ENCODE results near the gene BICD2. TPM values are rescaled to one million over a fixed set of nuclear protein-coding genes. Genes with fewer than 3 reads are reported as not detected.
"Not testable (repeated sequence)": the region's sequence is repeated elsewhere in the genome, so short reads cannot be mapped to it uniquely, and the experiment has no call there.

BICD2 gene
- total RNA-seq, 4 donors from 2014 or later: 15.7 to 29.3 (median 19.7) TPM

- Histone ChIP-seq H3K27me3 (peaks cover 90% of the 10 kb centered on the region), H3K9me3 (no peaks in the 10 kb centered on the region), H3K4me1 (peaks cover 15 to 28% (median 27%) of the 10 kb centered on the region in 4 donors), H3K4me3 (no peak overlapping the region), H3K36me3 (no peaks in the 10 kb centered on the region), H3K27ac (no peak overlapping the region)
- intact Hi-C loops (cut with DNase I; ENCODE audit: low total_unique reads): no loop called here
- WGBS, 2 donors (ENCODE audit: low coverage in 1 of 2): 21 to 67% methylated on average over 1 to 43 of the region's 44 CpGs
- in situ Hi-C loops (cut with MboI; ENCODE audit: low pct_ligation_motif_present in 1 of 4, low pct_unique_long_range_greater_than_20kb in 1 of 4, low sequenced_read_pairs in 3 of 4): no loop called here
- no peak for DNase-seq
- no peak for TF ChIP-seq EP300 (IDR thresholded peaks at IDR 0.05; ENCODE audit: low read depth)
- no peak for TF ChIP-seq CTCF (IDR thresholded peaks at IDR 0.05)
- TF ChIP-seq POLR2A (IDR thresholded peaks at IDR 0.05): no peak
- TF ChIP-seq POLR2AphosphoS5 (IDR thresholded peaks at IDR 0.05): no peak
These were observed 42.6 kb upstream of the BICD2 start for GRCh38 chr9:92807031-92807756.

GRCh38 chr9:92804727-92805126 lies 40.1 kb upstream of the BICD2 start:
- DNase-seq: no peak
- Histone ChIP-seq H3K4me1 (peaks cover 13 to 26% (median 25%) of the 10 kb centered on the region in 4 donors), H3K36me3 (no peaks in the 10 kb centered on the region), H3K27me3 (peaks cover 87% of the 10 kb centered on the region), H3K9me3 (no peaks in the 10 kb centered on the region), H3K27ac (no peak overlapping the region), H3K4me3 (no peak overlapping the region)
- 71 to 78% methylated on average over 6 of the region's 6 CpGs for WGBS, 2 donors (ENCODE audit: low coverage in 1 of 2)
- in situ Hi-C loops (cut with MboI; ENCODE audit: low pct_ligation_motif_present in 1 of 4, low pct_unique_long_range_greater_than_20kb in 1 of 4, low sequenced_read_pairs in 3 of 4): no loop called here
- intact Hi-C loops (cut with DNase I; ENCODE audit: low total_unique reads): no loop called here
- TF ChIP-seq EP300 (IDR thresholded peaks at IDR 0.05; ENCODE audit: low read depth): no peak
- no peak for TF ChIP-seq POLR2A (IDR thresholded peaks at IDR 0.05)
- TF ChIP-seq CTCF (IDR thresholded peaks at IDR 0.05): no peak
- no peak for TF ChIP-seq POLR2AphosphoS5 (IDR thresholded peaks at IDR 0.05)

- peaks cover 77% of the 10 kb centered on the region for H3K27me3 ChIP-seq
- DNase-seq: no peak
- in situ Hi-C loops (cut with MboI; ENCODE audit: low pct_ligation_motif_present in 1 of 4, low pct_unique_long_range_greater_than_20kb in 1 of 4, low sequenced_read_pairs in 3 of 4): loop anchor here in 1 of 4 donors (25.0 kb wide), 2 partner anchors 461 to 661 kb away; partner anchors contain the start of genes CENPP and NOL8
- H3K4me1 ChIP-seq: no peaks in the 10 kb centered on the region
- TF ChIP-seq POLR2AphosphoS5 (IDR thresholded peaks at IDR 0.05) (no peak), POLR2A (IDR thresholded peaks at IDR 0.05) (no peak), CTCF (IDR thresholded peaks at IDR 0.05) (no peak), EP300 (IDR thresholded peaks at IDR 0.05; ENCODE audit: low read depth) (no peak)
- intact Hi-C loops (cut with DNase I; ENCODE audit: low total_unique reads): no loop called here
- no peak overlapping the region for H3K27ac ChIP-seq
- 77% methylated on average over 11 of the region's 11 CpGs; no CpG with 5 or more reads in 1 of the 2 donors for WGBS, 2 donors (ENCODE audit: low coverage in 1 of 2)
- H3K36me3 ChIP-seq: no peaks in the 10 kb centered on the region
- H3K4me3 ChIP-seq: no peak overlapping the region
- H3K9me3 ChIP-seq: no peaks in the 10 kb centered on the region
These were observed 33.7 kb upstream of the BICD2 start for GRCh38 chr9:92798358-92798757.

DNA sequence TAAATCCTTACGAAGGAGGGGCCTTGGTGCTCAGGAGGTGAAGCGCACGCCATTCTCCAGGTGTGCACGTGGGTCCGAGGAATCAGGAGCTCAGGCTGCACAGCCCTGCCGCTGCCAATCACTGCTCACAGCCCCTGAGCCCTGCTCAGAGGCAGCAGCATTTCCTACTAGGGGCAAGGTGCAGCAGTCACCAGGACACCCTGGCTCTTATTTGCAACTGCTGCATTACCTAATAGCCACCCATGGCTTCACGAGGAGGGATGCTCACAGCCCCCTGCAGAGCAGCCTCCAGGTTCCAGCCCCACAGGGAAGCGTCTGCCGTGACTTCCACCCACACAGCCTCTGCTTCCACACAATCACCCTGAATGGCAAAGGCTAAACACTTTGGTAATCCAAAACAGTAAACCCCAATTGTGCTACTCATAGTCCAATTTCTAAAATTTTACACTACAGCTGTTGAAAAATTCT lies 31.7 kb upstream of the BICD2 start:
- H3K4me1 ChIP-seq; intact Hi-C loops (cut with DNase I; ENCODE audit: low total_unique reads); H3K4me3 ChIP-seq; H3K36me3 ChIP-seq; H3K27ac ChIP-seq; DNase-seq; H3K9me3 ChIP-seq: not testable (repeated sequence)
- 45 to 60% methylated on average over 2 to 9 of the region's 9 CpGs for WGBS, 2 donors (ENCODE audit: low coverage in 1 of 2)
- in situ Hi-C loops (cut with MboI; ENCODE audit: low pct_ligation_motif_present in 1 of 4, low pct_unique_long_range_greater_than_20kb in 1 of 4, low sequenced_read_pairs in 3 of 4): loop anchor here in 1 of 4 donors (25.0 kb wide), 2 partner anchors 459 to 659 kb away; partner anchors contain the start of genes CENPP and NOL8
- H3K27me3 ChIP-seq: peaks cover 63% of the 10 kb centered on the region
